ENCODE results near the gene HTT.
A peak's percentile ranks its signal among the peaks of the same experiment; 100 is the strongest.

GRCh38 chr4:3292571-3293400 is 218.3 kb downstream of the HTT start, which contains the start of gene RGS12:
- TF ChIP-seq MAZ (IDR thresholded peaks at IDR 0.05; ENCODE audit: borderline replicate concordance, low read depth, low read length), result no peak
- TF ChIP-seq JUNB (IDR thresholded peaks at IDR 0.05), result no peak
- TF ChIP-seq, protein P1, sequence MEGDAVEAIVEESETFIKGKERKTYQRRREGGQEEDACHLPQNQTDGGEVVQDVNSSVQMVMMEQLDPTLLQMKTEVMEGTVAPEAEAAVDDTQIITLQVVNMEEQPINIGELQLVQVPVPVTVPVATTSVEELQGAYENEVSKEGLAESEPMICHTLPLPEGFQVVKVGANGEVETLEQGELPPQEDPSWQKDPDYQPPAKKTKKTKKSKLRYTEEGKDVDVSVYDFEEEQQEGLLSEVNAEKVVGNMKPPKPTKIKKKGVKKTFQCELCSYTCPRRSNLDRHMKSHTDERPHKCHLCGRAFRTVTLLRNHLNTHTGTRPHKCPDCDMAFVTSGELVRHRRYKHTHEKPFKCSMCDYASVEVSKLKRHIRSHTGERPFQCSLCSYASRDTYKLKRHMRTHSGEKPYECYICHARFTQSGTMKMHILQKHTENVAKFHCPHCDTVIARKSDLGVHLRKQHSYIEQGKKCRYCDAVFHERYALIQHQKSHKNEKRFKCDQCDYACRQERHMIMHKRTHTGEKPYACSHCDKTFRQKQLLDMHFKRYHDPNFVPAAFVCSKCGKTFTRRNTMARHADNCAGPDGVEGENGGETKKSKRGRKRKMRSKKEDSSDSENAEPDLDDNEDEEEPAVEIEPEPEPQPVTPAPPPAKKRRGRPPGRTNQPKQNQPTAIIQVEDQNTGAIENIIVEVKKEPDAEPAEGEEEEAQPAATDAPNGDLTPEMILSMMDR (IDR thresholded peaks at IDR 0.05), result no peak
- no peak for TF ChIP-seq REST (IDR thresholded peaks at IDR 0.05)
- peak; percentile 75 for TF ChIP-seq POLR2A (IDR thresholded peaks at IDR 0.05; ENCODE audit: low read length)
- no peak for TF ChIP-seq ESRRA (IDR thresholded peaks at IDR 0.05; ENCODE audit: borderline replicate concordance, low read length)
- TF ChIP-seq HOXA7 (CRISPR knock-in tag; IDR thresholded peaks at IDR 0.05), result no peak
- TF ChIP-seq, protein P2, sequence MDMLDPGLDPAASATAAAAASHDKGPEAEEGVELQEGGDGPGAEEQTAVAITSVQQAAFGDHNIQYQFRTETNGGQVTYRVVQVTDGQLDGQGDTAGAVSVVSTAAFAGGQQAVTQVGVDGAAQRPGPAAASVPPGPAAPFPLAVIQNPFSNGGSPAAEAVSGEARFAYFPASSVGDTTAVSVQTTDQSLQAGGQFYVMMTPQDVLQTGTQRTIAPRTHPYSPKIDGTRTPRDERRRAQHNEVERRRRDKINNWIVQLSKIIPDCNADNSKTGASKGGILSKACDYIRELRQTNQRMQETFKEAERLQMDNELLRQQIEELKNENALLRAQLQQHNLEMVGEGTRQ (IDR thresholded peaks at IDR 0.05), result no peak
